Measurements from ENCODE around the gene NID2. TPM values are rescaled to one million over a fixed set of nuclear protein-coding genes. Genes with fewer than 3 reads are reported as not detected.

NID2 gene
- total and polyA plus RNA-seq, 7 experiments from 2014 or later = 0.35 to 0.94 (median 0.42) TPM; not detected in 4

- Histone ChIP-seq H3K27me3 (ENCODE audit: control insufficient read depth in 2 of 2, insufficient read depth in 2 of 2, low read length in 2 of 2) (no peaks in the 10 kb centered on the region), H3K36me3 (ENCODE audit: control insufficient read depth in 2 of 3, insufficient read depth in 3 of 3, low read length in 3 of 3) (no peaks in the 10 kb centered on the region), H3K4me1 (ENCODE audit: control insufficient read depth in 2 of 2, insufficient read depth in 2 of 2, low read length in 2 of 2) (no peaks in the 10 kb centered on the region), H3K9me3 (ENCODE audit: control insufficient read depth in 2 of 3, low read length in 3 of 3) (no peaks in the 10 kb centered on the region), H3K27ac (ENCODE audit: low read depth, low read length) (no peak overlapping the region), H3K4me3 (ENCODE audit: low read length) (no peak overlapping the region)
- intact Hi-C loops (cut with micrococcal nuclease) = no loop called here
- H3K27ac Mint-ChIP-seq = no peak overlapping the region
- H3K4me1 Mint-ChIP-seq = no peaks in the 10 kb centered on the region
- H3K9me3 Mint-ChIP-seq = no peaks in the 10 kb centered on the region
- POLR2A ChIA-PET = no interaction called here
- CTCF ChIA-PET = no interaction called here
- ATAC-seq (no peak), DNase-seq (no peak)
- no peaks in the 10 kb centered on the region for H3K36me3 Mint-ChIP-seq
- H3K27me3 Mint-ChIP-seq = peaks cover 10 to 57% (median 25%) of the 10 kb centered on the region in 5 donors
- H3K4me3 Mint-ChIP-seq = no peak overlapping the region
These were observed 10.5 kb downstream of the NID2 start for GRCh38 chr14:52058341-52058740.

- no peaks in the 10 kb centered on the region for H3K4me1 ChIP-seq (ENCODE audit: control insufficient read depth in 2 of 2, insufficient read depth in 2 of 2, low read length in 2 of 2)
- Mint-ChIP-seq H3K4me3 (no peak overlapping the region), H3K27ac (no peak overlapping the region), H3K9me3 (no peaks in the 10 kb centered on the region), H3K4me1 (peaks cover 0 to under 1% (median 0%) of the 10 kb centered on the region in 7 donors), H3K36me3 (no peaks in the 10 kb centered on the region), H3K27me3 (peaks cover 8 to 41% (median 16%) of the 10 kb centered on the region in 5 donors)
- DNase-seq (no peak), ATAC-seq (no peak)
- no peaks in the 10 kb centered on the region for H3K9me3 ChIP-seq (ENCODE audit: control insufficient read depth in 2 of 3, low read length in 3 of 3)
- intact Hi-C loops (cut with micrococcal nuclease) = no loop called here
- H3K27me3 ChIP-seq (ENCODE audit: control insufficient read depth in 2 of 2, insufficient read depth in 2 of 2, low read length in 2 of 2) = no peaks in the 10 kb centered on the region
- CTCF ChIA-PET = no interaction called here
- H3K36me3 ChIP-seq (ENCODE audit: control insufficient read depth in 2 of 3, insufficient read depth in 3 of 3, low read length in 3 of 3) = no peaks in the 10 kb centered on the region
- POLR2A ChIA-PET = no interaction called here
- H3K27ac ChIP-seq (ENCODE audit: low read depth, low read length) = no peak overlapping the region
- H3K4me3 ChIP-seq (ENCODE audit: low read length) = no peak overlapping the region
These were observed 13.7 kb downstream of the NID2 start for GRCh38 chr14:52055167-52055566.

- Mint-ChIP-seq H3K27me3 (peaks cover 5 to 38% (median 12%) of the 10 kb centered on the region in 5 donors), H3K4me1 (peaks cover 0 to 2% (median 0%) of the 10 kb centered on the region in 7 donors), H3K36me3 (no peaks in the 10 kb centered on the region), H3K27ac (no peak overlapping the region), H3K4me3 (no peak overlapping the region), H3K9me3 (no peaks in the 10 kb centered on the region)
- CTCF ChIA-PET = no interaction called here
- Histone ChIP-seq H3K4me3 (ENCODE audit: low read length) (no peak overlapping the region), H3K9me3 (ENCODE audit: control insufficient read depth in 2 of 3, low read length in 3 of 3) (no peaks in the 10 kb centered on the region), H3K27me3 (ENCODE audit: control insufficient read depth in 2 of 2, insufficient read depth in 2 of 2, low read length in 2 of 2) (no peaks in the 10 kb centered on the region), H3K36me3 (ENCODE audit: control insufficient read depth in 2 of 3, insufficient read depth in 3 of 3, low read length in 3 of 3) (no peaks in the 10 kb centered on the region), H3K27ac (ENCODE audit: low read depth, low read length) (no peak overlapping the region), H3K4me1 (ENCODE audit: control insufficient read depth in 2 of 2, insufficient read depth in 2 of 2, low read length in 2 of 2) (no peaks in the 10 kb centered on the region)
- ATAC-seq = no peak
- POLR2A ChIA-PET = no interaction called here
- intact Hi-C loops (cut with micrococcal nuclease) = no loop called here
- DNase-seq = no peak
These were observed 14.2 kb downstream of the NID2 start for GRCh38 chr14:52054678-52055077.

DNA sequence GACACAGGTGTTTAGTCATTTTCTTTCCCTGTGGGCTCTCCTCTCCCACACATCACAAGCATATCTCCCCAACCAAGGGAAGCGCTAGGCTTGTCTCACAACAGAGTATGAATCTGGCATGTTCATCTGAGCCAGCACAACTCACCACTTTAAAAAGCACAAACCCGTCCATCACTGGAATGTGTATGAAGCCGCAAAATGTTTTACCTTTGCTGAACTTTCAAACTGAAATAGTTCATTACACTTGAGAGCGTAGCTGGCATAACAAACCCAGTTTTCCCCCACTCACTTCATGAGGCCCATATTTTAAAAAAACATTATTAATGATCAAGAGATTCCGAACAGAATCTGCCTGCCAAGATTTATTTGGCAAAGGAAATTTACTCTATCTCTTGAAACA, 15.8 kb downstream of the NID2 start:
- Mint-ChIP-seq H3K27ac (no peak overlapping the region), H3K27me3 (peaks cover 5 to 27% (median 10%) of the 10 kb centered on the region in 5 donors), H3K4me1 (peaks cover 0 to 2% (median 0%) of the 10 kb centered on the region in 7 donors), H3K9me3 (no peaks in the 10 kb centered on the region), H3K36me3 (no peaks in the 10 kb centered on the region), H3K4me3 (no peak overlapping the region)
- intact Hi-C loops (cut with micrococcal nuclease) = no loop called here
- Histone ChIP-seq H3K27me3 (ENCODE audit: control insufficient read depth in 2 of 2, insufficient read depth in 2 of 2, low read length in 2 of 2) (no peaks in the 10 kb centered on the region), H3K4me3 (ENCODE audit: low read length) (no peak overlapping the region), H3K27ac (ENCODE audit: low read depth, low read length) (no peak overlapping the region), H3K36me3 (ENCODE audit: control insufficient read depth in 2 of 3, insufficient read depth in 3 of 3, low read length in 3 of 3) (no peaks in the 10 kb centered on the region), H3K4me1 (ENCODE audit: control insufficient read depth in 2 of 2, insufficient read depth in 2 of 2, low read length in 2 of 2) (no peaks in the 10 kb centered on the region), H3K9me3 (ENCODE audit: control insufficient read depth in 2 of 3, low read length in 3 of 3) (no peaks in the 10 kb centered on the region)
- CTCF ChIA-PET = no interaction called here
- POLR2A ChIA-PET = no interaction called here
- DNase-seq (no peak), ATAC-seq (no peak)

DNA sequence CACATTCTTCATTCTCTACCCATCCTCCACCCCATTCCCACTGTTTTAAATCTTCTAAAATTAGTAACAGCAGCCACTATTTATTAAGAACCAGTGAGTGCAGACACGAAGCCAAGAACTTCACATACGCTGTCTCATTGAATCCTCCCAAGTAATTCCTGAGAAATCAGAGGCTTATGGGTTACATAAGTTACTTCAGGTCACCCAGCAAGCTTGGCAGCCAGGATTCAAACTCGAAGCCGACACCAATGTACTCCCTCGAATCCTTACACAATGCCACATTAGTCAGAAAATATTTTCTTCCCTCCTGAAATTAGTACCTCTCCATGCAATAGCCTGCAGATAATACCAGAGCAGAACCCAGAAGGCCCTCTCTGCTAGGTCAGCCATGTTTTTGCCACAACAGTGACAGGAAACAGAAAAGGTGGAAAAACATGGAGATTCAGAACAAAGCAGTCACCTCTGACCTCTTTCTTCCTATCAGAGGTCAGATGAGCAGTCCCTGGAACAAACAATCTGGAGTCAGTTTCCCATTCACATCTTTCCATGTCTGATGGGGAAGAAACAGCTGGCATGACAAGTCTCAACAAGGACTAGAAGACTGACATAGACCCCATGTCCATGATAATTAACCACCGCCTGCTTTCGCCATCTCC, 16.4 kb downstream of the NID2 start:
- Mint-ChIP-seq H3K4me1 (peaks cover 0 to 2% (median 0%) of the 10 kb centered on the region in 7 donors), H3K4me3 (no peak overlapping the region), H3K36me3 (no peaks in the 10 kb centered on the region), H3K9me3 (no peaks in the 10 kb centered on the region), H3K27ac (no peak overlapping the region), H3K27me3 (peaks cover 5 to 28% (median 10%) of the 10 kb centered on the region in 5 donors)
- Histone ChIP-seq H3K9me3 (ENCODE audit: control insufficient read depth in 2 of 3, low read length in 3 of 3) (no peaks in the 10 kb centered on the region), H3K4me3 (ENCODE audit: low read length) (no peak overlapping the region), H3K36me3 (ENCODE audit: control insufficient read depth in 2 of 3, insufficient read depth in 3 of 3, low read length in 3 of 3) (no peaks in the 10 kb centered on the region), H3K4me1 (ENCODE audit: control insufficient read depth in 2 of 2, insufficient read depth in 2 of 2, low read length in 2 of 2) (no peaks in the 10 kb centered on the region), H3K27ac (ENCODE audit: low read depth, low read length) (no peak overlapping the region), H3K27me3 (ENCODE audit: control insufficient read depth in 2 of 2, insufficient read depth in 2 of 2, low read length in 2 of 2) (no peaks in the 10 kb centered on the region)
- ChIA-PET CTCF (no interaction called here), POLR2A (no interaction called here)
- no peak for DNase-seq
- no peak for ATAC-seq
- intact Hi-C loops (cut with micrococcal nuclease) = no loop called here

- Histone ChIP-seq H3K27ac (ENCODE audit: low read depth, low read length) (no peak overlapping the region), H3K27me3 (ENCODE audit: control insufficient read depth in 2 of 2, insufficient read depth in 2 of 2, low read length in 2 of 2) (no peaks in the 10 kb centered on the region), H3K4me3 (ENCODE audit: low read length) (no peak overlapping the region), H3K36me3 (ENCODE audit: control insufficient read depth in 2 of 3, insufficient read depth in 3 of 3, low read length in 3 of 3) (no peaks in the 10 kb centered on the region), H3K4me1 (ENCODE audit: control insufficient read depth in 2 of 2, insufficient read depth in 2 of 2, low read length in 2 of 2) (no peaks in the 10 kb centered on the region), H3K9me3 (ENCODE audit: control insufficient read depth in 2 of 3, low read length in 3 of 3) (no peaks in the 10 kb centered on the region)
- Mint-ChIP-seq H3K9me3 (no peaks in the 10 kb centered on the region), H3K27me3 (peaks cover 5 to 29% (median 10%) of the 10 kb centered on the region in 5 donors), H3K36me3 (no peaks in the 10 kb centered on the region), H3K4me3 (no peak overlapping the region), H3K27ac (no peak overlapping the region), H3K4me1 (peaks cover 0 to 2% (median 0%) of the 10 kb centered on the region in 7 donors)
- DNase-seq = no peak
- intact Hi-C loops (cut with micrococcal nuclease) = no loop called here
- ATAC-seq = no peak
- POLR2A ChIA-PET = no interaction called here
- CTCF ChIA-PET = no interaction called here
These were observed 17.0 kb downstream of the NID2 start for GRCh38 chr14:52051871-52052270.

- no peaks in the 10 kb centered on the region for H3K9me3 ChIP-seq (ENCODE audit: control insufficient read depth in 2 of 3, low read length in 3 of 3)
- H3K4me1 Mint-ChIP-seq = peaks cover 0 to 2% (median 0%) of the 10 kb centered on the region in 7 donors
- ATAC-seq (no peak), DNase-seq (no peak)
- no peak overlapping the region for H3K4me3 Mint-ChIP-seq
- H3K27ac ChIP-seq (ENCODE audit: low read depth, low read length) = no peak overlapping the region
- ChIA-PET CTCF (interaction anchor here (0.7 kb wide), 1 partner anchor 48 kb away, joined by 3 read pairs; no protein-coding TSS in a partner anchor), POLR2A (no interaction called here)
- intact Hi-C loops (cut with micrococcal nuclease) = no loop called here
- H3K4me1 ChIP-seq (ENCODE audit: control insufficient read depth in 2 of 2, insufficient read depth in 2 of 2, low read length in 2 of 2) = no peaks in the 10 kb centered on the region
- no peaks in the 10 kb centered on the region for H3K36me3 Mint-ChIP-seq
- H3K9me3 Mint-ChIP-seq = no peaks in the 10 kb centered on the region
- no peak overlapping the region for H3K27ac Mint-ChIP-seq
- H3K36me3 ChIP-seq (ENCODE audit: control insufficient read depth in 2 of 3, insufficient read depth in 3 of 3, low read length in 3 of 3) = no peaks in the 10 kb centered on the region
- H3K4me3 ChIP-seq (ENCODE audit: low read length) = no peak overlapping the region
- no peaks in the 10 kb centered on the region for H3K27me3 ChIP-seq (ENCODE audit: control insufficient read depth in 2 of 2, insufficient read depth in 2 of 2, low read length in 2 of 2)
- peaks cover 5 to 29% (median 10%) of the 10 kb centered on the region in 5 donors for H3K27me3 Mint-ChIP-seq
These were observed 17.6 kb downstream of the NID2 start for GRCh38 chr14:52051251-52051650.
